DND-41 (cell line): ENCODE results near the gene AFF1.

Experiments used
- ATAC-seq: fragments of 200-7000 bp; cut with Tn5 transposase; 3 replicates; pipeline ENCODE4 v1.9.1; 2021; ENCODE audit warnings: low read depth; ENCODE audit not compliant: insufficient read depth
- DNase-seq: peaks from one replicate; pipeline ENCODE4 v3.0.0-alpha.2; 2020
- H2AFZ ChIP-seq: 2 replicates; pipeline ENCODE4 v1.6.0; 2012; ENCODE audit warnings: low read depth, low read length
- H3K27ac ChIP-seq: 2 replicates; pipeline ENCODE4 v1.5.1; 2012; ENCODE audit warnings: low read length, inconsistent platforms
- H3K27me3 ChIP-seq: fragments of 200-600 bp; sonication (generic); 2 replicates; pipeline ENCODE4 v1.6.0; 2012; ENCODE audit warnings: low read length, mild to moderate bottlenecking, inconsistent platforms; ENCODE audit not compliant: insufficient read depth, poor library complexity
- H3K36me3 ChIP-seq: 2 replicates; pipeline ENCODE4 v1.5.1; 2012; ENCODE audit warnings: low read length, inconsistent platforms; ENCODE audit not compliant: insufficient read depth
- H3K4me1 ChIP-seq: 2 replicates; pipeline ENCODE4 v1.5.1; 2012; ENCODE audit warnings: mild to moderate bottlenecking, low read length; ENCODE audit not compliant: insufficient read depth
- H3K4me2 ChIP-seq: 2 replicates; pipeline ENCODE4 v1.6.0; 2012; ENCODE audit warnings: mild to moderate bottlenecking, moderate library complexity, low read length, inconsistent platforms; ENCODE audit not compliant: insufficient read depth
- H3K4me3 ChIP-seq, 2 experiments: fragments of 200-600 bp in 1 of 2; shearing (Covaris generic) in 1 of 2; 2 replicates each; pipeline ENCODE4 v1.5.1; 2012 to 2016; ENCODE audit warnings: inconsistent platforms in 2 of 2, low read length in 2 of 2, mild to moderate bottlenecking in 2 of 2, low read depth in 1 of 2, moderate library complexity in 1 of 2
- H3K79me2 ChIP-seq: 2 replicates; pipeline ENCODE4 v1.6.0; 2012; ENCODE audit warnings: low read length, inconsistent platforms; ENCODE audit not compliant: insufficient read depth
- H3K9ac ChIP-seq: 2 replicates; pipeline ENCODE4 v1.6.0; 2012; ENCODE audit warnings: low read depth, mild to moderate bottlenecking, inconsistent platforms, low read length, moderate library complexity
- H3K9me3 ChIP-seq: 2 replicates; pipeline ENCODE4 v1.5.1; 2012; ENCODE audit warnings: low read length, moderate library complexity, mild to moderate bottlenecking, inconsistent platforms; ENCODE audit not compliant: insufficient read depth, severe bottlenecking
- H4K20me1 ChIP-seq: 2 replicates; pipeline ENCODE4 v1.6.0; 2012; ENCODE audit warnings: low read length; ENCODE audit not compliant: insufficient read depth
- EZH2 ChIP-seq: IDR thresholded peaks from 3 replicates; pipeline ENCODE4 v1.6.1; 2012; ENCODE audit warnings: borderline replicate concordance, low read depth, mild to moderate bottlenecking, moderate library complexity, low read length, inconsistent platforms; ENCODE audit not compliant: severe bottlenecking
- TF ChIP-seq, protein P1 (sequence below): IDR thresholded peaks from 2 replicates; pipeline ENCODE4 v1.5.1; 2012; ENCODE audit warnings: borderline replicate concordance, low read length, moderate library complexity, mild to moderate bottlenecking; ENCODE audit not compliant: poor library complexity, severe bottlenecking; ENCODE audit errors: extremely low read depth

The AFF1 gene

DNA sequence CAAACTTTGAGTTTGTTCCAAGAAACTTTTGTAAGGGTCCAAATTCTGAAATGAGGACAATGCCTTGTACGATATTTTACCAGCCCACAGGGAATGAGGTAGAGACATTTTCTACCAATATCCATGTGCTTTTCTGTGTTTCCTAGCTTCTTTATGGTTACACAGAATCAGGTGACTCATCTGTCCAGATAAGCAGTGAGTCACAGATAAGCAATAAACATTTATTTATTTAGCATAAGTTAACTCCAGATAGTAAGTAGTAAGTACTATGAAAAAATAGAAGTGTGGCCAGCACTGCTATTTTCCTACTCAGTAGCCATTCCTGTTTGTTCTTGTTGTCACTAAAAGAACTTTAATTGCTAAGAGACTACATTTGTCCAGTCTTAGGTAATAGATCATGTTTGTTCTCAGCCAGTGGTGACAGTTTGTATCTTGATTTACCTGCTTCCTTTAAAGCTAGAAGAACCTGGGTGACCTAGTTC is 7.4 kb downstream of the AFF1 start:
- no peak overlapping the region for H3K4me3 ChIP-seq
- DNase-seq (no peak), ATAC-seq (no peak)
- peaks cover 11% of the 10 kb centered on the region; the same call in 1 of the 2 replicates for H4K20me1 ChIP-seq
- H3K27ac ChIP-seq: peak overlapping the region; percentile 33; the same call in 1 of the 2 replicates
- no peaks in the 10 kb centered on the region for H3K36me3 ChIP-seq
- no peak overlapping the region for H3K9ac ChIP-seq
- no peak overlapping the region for H3K4me2 ChIP-seq
- H3K4me1 ChIP-seq: peaks cover 69% of the 10 kb centered on the region
- H3K9me3 ChIP-seq: no peaks in the 10 kb centered on the region
- H3K79me2 ChIP-seq: peaks cover 99% of the 10 kb centered on the region
- TF ChIP-seq, protein P1, sequence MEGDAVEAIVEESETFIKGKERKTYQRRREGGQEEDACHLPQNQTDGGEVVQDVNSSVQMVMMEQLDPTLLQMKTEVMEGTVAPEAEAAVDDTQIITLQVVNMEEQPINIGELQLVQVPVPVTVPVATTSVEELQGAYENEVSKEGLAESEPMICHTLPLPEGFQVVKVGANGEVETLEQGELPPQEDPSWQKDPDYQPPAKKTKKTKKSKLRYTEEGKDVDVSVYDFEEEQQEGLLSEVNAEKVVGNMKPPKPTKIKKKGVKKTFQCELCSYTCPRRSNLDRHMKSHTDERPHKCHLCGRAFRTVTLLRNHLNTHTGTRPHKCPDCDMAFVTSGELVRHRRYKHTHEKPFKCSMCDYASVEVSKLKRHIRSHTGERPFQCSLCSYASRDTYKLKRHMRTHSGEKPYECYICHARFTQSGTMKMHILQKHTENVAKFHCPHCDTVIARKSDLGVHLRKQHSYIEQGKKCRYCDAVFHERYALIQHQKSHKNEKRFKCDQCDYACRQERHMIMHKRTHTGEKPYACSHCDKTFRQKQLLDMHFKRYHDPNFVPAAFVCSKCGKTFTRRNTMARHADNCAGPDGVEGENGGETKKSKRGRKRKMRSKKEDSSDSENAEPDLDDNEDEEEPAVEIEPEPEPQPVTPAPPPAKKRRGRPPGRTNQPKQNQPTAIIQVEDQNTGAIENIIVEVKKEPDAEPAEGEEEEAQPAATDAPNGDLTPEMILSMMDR: no peak
- TF ChIP-seq EZH2: no peak
- no peaks in the 10 kb centered on the region for H3K27me3 ChIP-seq
- H2AFZ ChIP-seq: no peak overlapping the region

DNA sequence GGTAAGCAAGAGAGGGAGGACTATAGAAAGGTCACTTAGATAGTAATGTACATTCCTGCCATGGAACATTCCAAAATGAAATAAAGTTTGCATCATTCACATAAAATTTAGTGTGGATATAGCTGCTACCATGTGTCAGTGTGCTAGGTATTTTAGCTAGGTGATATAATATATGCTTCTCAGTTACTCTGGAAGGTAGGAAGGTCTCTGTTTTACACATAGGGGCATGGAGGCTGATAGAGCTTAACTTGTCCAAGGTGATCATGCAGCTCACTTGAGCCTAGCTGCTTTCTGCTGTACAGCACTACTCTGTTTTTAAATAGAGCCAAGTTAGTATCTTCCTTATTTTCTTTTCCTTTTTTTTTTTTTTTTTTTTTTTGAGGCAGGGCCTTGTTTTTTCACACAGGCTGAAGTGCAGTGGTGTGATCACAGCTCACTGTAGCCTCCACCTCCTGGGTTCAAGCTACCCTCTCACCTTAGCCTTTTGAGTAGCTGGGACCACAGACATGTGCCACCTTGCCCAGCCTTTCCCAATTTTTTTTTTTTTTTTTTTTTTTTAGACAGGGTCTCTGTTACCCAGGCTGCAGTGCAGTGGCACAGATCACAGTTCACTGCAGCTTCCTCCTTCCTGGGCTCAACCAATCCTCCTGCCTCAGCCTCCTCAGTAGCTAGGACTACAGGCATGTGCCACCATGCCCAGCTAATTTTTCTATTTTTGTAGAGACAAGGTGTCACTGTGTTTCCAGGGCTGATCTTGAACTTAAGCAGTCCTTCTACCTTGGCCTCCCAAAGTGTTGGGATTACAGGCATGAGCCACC is 10.4 kb downstream of the AFF1 start:
- DNase-seq (no peak), ATAC-seq (peak; percentile 61)
- TF ChIP-seq, protein P1: no peak
- no peak for TF ChIP-seq EZH2

DNA sequence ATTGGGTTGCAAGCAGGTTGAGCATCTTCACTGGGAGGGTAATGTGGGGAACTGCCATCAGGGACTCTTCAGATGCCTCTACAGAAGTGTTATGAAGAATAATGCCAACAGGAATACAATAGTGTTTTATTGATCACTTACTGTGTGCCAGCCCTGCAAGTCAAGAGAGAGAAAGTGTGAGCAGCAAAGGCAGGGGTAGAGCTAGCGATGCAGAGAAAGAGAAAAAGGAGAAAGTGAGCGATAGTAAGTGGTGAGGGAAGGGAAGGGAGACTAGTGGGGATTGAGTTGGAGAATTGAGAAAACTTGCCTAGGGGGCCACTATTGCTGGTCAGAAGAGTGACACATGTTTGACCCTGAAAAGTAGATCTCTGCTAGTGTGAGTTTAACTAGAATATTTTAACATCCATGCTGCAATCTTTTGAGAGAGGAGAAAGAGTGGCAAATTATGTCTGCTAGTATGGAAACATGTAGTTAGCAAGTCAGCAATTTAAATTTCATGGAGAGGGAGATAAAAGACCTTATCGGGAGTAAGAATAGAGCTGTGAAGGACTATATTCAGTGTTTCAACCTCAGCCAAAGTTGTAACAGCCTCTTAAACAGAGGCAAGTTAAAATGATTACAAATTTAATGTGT is 12.2 kb downstream of the AFF1 start:
- peak; percentile 25; the same call in 1 of the 3 replicates for ATAC-seq
- Histone ChIP-seq H3K9ac (no peak overlapping the region), H3K4me3 (no peak overlapping the region)

More for the DNA sequence above, 10.4 kb downstream of the AFF1 start:
- Histone ChIP-seq H3K4me3 (no peak overlapping the region), H3K9ac (no peak overlapping the region), H3K27ac (peak overlapping the region; percentile 51), H3K4me2 (no peak overlapping the region), H2AFZ (no peak overlapping the region), H4K20me1 (peaks cover 11% of the 10 kb centered on the region; the same call in 1 of the 2 replicates), H3K27me3 (no peaks in the 10 kb centered on the region), H3K36me3 (peaks cover 8% of the 10 kb centered on the region), H3K79me2 (peaks cover 91% of the 10 kb centered on the region), H3K9me3 (no peaks in the 10 kb centered on the region), H3K4me1 (peaks cover 47% of the 10 kb centered on the region)

More for the DNA sequence above, 12.2 kb downstream of the AFF1 start:
- Histone ChIP-seq H3K27me3 (no peaks in the 10 kb centered on the region), H3K4me2 (no peak overlapping the region), H3K27ac (0 out of 2 replicates have a peak overlapping the region, but pooled peaks have one; percentile 0), H3K4me1 (peaks cover 43% of the 10 kb centered on the region), H3K79me2 (peaks cover 85% of the 10 kb centered on the region), H3K9me3 (no peaks in the 10 kb centered on the region), H2AFZ (no peak overlapping the region), H4K20me1 (peaks cover 11% of the 10 kb centered on the region; the same call in 1 of the 2 replicates), H3K36me3 (peaks cover 14% of the 10 kb centered on the region)
- TF ChIP-seq, protein P1: no peak
- no peak for TF ChIP-seq EZH2
- DNase-seq: no peak
